H1 (cell line): ENCODE data around the gene C1orf21. TPM values are rescaled to one million over a fixed set of nuclear protein-coding genes. Genes with fewer than 3 reads are reported as not detected.

Experiments
- ATF2 ChIP-seq: IDR thresholded peaks from 2 replicates; pipeline ENCODE4 v1.6.1; 2012; ENCODE audit warnings: low read length, inconsistent platforms
- ATF3 ChIP-seq: IDR thresholded peaks from 2 replicates; pipeline ENCODE4 v1.6.1; 2011; ENCODE audit warnings: low read depth, mild to moderate bottlenecking, low read length; ENCODE audit not compliant: insufficient read depth
- CHD7 ChIP-seq: fragments of 300-600 bp; sonication (generic); IDR thresholded peaks from 2 replicates; pipeline ENCODE4 v1.7.1; 2012; ENCODE audit warnings: low read length, moderate library complexity, mild to moderate bottlenecking, inconsistent platforms; ENCODE audit not compliant: insufficient replicate concordance
- EGR1 ChIP-seq: IDR thresholded peaks from 2 replicates; pipeline ENCODE4 v1.6.1; 2011; ENCODE audit warnings: low read depth, low read length, borderline replicate concordance
- EP300 ChIP-seq, 2 experiments: IDR thresholded peaks; 1 replicate in 1 of 2; 2 replicates in 1 of 2; pipeline ENCODE4 v1.6.1; 2011 to 2012; ENCODE audit warnings: low read depth in 2 of 2, low read length in 2 of 2, mild to moderate bottlenecking in 2 of 2, borderline replicate concordance in 1 of 2, inconsistent platforms in 1 of 2, moderate library complexity in 1 of 2
- JUN ChIP-seq: IDR thresholded peaks from 2 replicates; pipeline ENCODE4 v1.6.1; 2011; ENCODE audit warnings: low read depth, mild to moderate bottlenecking, improper control_type of control experiment, low read length
- MAFK ChIP-seq: IDR thresholded peaks from 2 replicates; pipeline ENCODE4 v1.6.1; 2012; ENCODE audit warnings: low read depth, mild to moderate bottlenecking, improper control_type of control experiment, low read length
- SIN3A ChIP-seq, 2 experiments: IDR thresholded peaks in 1 of 2; conservative IDR thresholded peaks in 1 of 2; 2 replicates each; pipeline ENCODE4 v1.6.1; 2011 to 2012; ENCODE audit warnings: low read length in 2 of 2, improper control_type of control experiment in 1 of 2, low read depth in 1 of 2, mild to moderate bottlenecking in 1 of 2
- TCF12 ChIP-seq: IDR thresholded peaks from 2 replicates; pipeline ENCODE4 v1.6.1; 2011; ENCODE audit warnings: low read depth, mild to moderate bottlenecking, low read length
- polyA plus RNA-seq, 7 experiments: library from polyadenylated mRNA; depleted of rRNA in 3 of 7; stranded (reverse) in 5 of 7; unstranded in 2 of 7; fragments of >200 nt in 5 of 7; fragments of 200-250 nt in 2 of 7; gene quantifications; 1 replicate in 5 of 7; 2 replicates in 1 of 7; 4 replicates in 1 of 7; pipeline versions ENCODE4 v1.2.1 to v1.2.3, GENCODE V29; 2011 to 2013; ENCODE audit warnings: missing spikeins in 2 of 7, mixed read lengths in 2 of 7
- total RNA-seq: library from RNA; stranded (reverse); fragmentation: NEBNext Ultra II Directional; extraction: Animal tissue kit (Norgen Biotek cat#: 25700); gene quantifications from 2 replicates; pipeline ENCODE4 v1.2.1, GENCODE V29; 2021

The C1orf21 gene
- total and polyA plus RNA-seq, 2 of the 8 experiments (the other 6 are each of a cell fraction or from before 2014, with no cell fraction given) = 16.6 to 51.0 TPM

- TF ChIP-seq CHD7 (no peak), JUN (no peak), ATF3 (no peak), EGR1 (no peak), EP300 (IDR thresholded peaks at IDR 0.05; ENCODE audit: borderline replicate concordance in 1 of 2, low read depth in 2 of 2, low read length in 2 of 2) (no peak), ATF2 (no peak), SIN3A (conservative IDR thresholded peaks at IDR 0.05 in 1 of 2, IDR thresholded peaks at IDR 0.05 in 1 of 2; ENCODE audit: low read depth in 1 of 2, low read length in 2 of 2) (no peak), MAFK (no peak), TCF12 (no peak)
Measured at GRCh38 chr1:184639205-184639604, 252.4 kb downstream of the C1orf21 start (continued).
